ENCODE data around the gene CCDC171. TPM values are rescaled to one million over a fixed set of nuclear protein-coding genes. Genes with fewer than 3 reads are reported as not detected.

CCDC171 gene
- total and polyA plus RNA-seq, 2 experiments from 2014 or later: 0.73 to 2.9 TPM

DNA sequence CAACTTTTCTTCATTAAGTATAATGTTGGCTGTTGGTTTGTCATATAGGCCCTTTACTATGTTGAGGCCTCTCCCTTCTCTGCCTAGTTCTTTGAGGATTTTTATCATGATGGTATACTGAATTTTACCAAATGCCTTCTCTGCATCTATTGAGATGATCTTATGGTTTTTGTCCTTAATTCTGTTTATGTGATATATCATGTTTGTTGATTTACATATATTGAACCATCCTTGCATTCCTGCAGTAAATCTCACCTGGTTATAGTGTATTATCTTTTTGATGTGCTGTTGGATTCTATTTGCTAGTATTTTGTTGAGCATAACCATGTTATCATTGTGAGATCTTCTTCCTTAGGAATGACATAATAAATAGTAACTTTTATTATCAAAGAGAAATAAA is 362.9 kb downstream of the CCDC171 start:
- H2AFZ ChIP-seq: no peak overlapping the region
- no peaks in the 10 kb centered on the region for H3K9me2 ChIP-seq (replicated peaks; ENCODE audit: insufficient read depth)
- H3K9me3 ChIP-seq (ENCODE audit: low read depth): no peaks in the 10 kb centered on the region
- no peaks in the 10 kb centered on the region for H4K20me1 ChIP-seq (ENCODE audit: insufficient read depth, poor library complexity, severe bottlenecking)
- H3K4me2 ChIP-seq: no peak overlapping the region
- H3K4me3 ChIP-seq: no peak overlapping the region
- TF ChIP-seq EZH2phosphoT487 (IDR thresholded peaks at IDR 0.05; ENCODE audit: low read depth, severe bottlenecking, unreplicated experiment): no peak
- TF ChIP-seq, protein P1, sequence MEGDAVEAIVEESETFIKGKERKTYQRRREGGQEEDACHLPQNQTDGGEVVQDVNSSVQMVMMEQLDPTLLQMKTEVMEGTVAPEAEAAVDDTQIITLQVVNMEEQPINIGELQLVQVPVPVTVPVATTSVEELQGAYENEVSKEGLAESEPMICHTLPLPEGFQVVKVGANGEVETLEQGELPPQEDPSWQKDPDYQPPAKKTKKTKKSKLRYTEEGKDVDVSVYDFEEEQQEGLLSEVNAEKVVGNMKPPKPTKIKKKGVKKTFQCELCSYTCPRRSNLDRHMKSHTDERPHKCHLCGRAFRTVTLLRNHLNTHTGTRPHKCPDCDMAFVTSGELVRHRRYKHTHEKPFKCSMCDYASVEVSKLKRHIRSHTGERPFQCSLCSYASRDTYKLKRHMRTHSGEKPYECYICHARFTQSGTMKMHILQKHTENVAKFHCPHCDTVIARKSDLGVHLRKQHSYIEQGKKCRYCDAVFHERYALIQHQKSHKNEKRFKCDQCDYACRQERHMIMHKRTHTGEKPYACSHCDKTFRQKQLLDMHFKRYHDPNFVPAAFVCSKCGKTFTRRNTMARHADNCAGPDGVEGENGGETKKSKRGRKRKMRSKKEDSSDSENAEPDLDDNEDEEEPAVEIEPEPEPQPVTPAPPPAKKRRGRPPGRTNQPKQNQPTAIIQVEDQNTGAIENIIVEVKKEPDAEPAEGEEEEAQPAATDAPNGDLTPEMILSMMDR (IDR thresholded peaks at IDR 0.05; ENCODE audit: poor library complexity): no peak
- no peak for TF ChIP-seq EZH2 (IDR thresholded peaks at IDR 0.05; ENCODE audit: borderline replicate concordance)
- no peak for DNase-seq (ENCODE audit: low spot score)
- no peaks in the 10 kb centered on the region for H3K27me3 ChIP-seq
- H3K4me1 ChIP-seq (ENCODE audit: insufficient read depth): no peaks in the 10 kb centered on the region
- H3K79me2 ChIP-seq: no peaks in the 10 kb centered on the region
- H3K27ac ChIP-seq: no peak overlapping the region
- H3K36me3 ChIP-seq (replicated peaks; ENCODE audit: insufficient read depth, low read depth): no peaks in the 10 kb centered on the region

DNA sequence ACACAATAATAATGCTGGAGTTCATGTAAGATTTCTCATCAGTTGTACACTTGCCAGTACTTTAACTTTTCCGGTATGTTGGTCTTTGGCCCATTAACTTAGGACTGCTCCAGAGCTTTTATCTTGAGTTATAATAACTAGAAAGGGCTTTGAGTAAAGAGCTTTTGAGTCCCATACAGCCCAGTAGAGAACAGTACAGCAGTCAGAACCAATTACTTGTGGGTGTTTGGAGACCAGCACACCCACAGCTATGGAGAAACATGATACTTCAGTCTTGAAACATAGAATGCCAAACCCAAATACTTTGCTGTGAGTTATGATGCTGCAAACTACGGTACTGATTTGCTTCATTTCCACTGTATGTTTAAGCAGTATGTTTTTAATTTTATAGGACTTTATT is 374.3 kb downstream of the CCDC171 start:
- no peaks in the 10 kb centered on the region for H3K9me2 ChIP-seq (replicated peaks; ENCODE audit: insufficient read depth)
- TF ChIP-seq, protein P1 (IDR thresholded peaks at IDR 0.05; ENCODE audit: poor library complexity): no peak
- no peak for TF ChIP-seq EZH2phosphoT487 (IDR thresholded peaks at IDR 0.05; ENCODE audit: low read depth, severe bottlenecking, unreplicated experiment)
- no peak for TF ChIP-seq EZH2 (IDR thresholded peaks at IDR 0.05; ENCODE audit: borderline replicate concordance)
- H3K9me3 ChIP-seq (ENCODE audit: low read depth): no peaks in the 10 kb centered on the region
- H3K4me1 ChIP-seq (ENCODE audit: insufficient read depth): no peaks in the 10 kb centered on the region
- no peaks in the 10 kb centered on the region for H3K79me2 ChIP-seq
- no peaks in the 10 kb centered on the region for H3K27me3 ChIP-seq
- no peak for DNase-seq (ENCODE audit: low spot score)
- no peak overlapping the region for H3K27ac ChIP-seq
- WGBS (ENCODE audit: low lambda C conversion rate, missing lambda C conversion rate): 71% methylated on average over 2 of the region's 2 CpGs
- H3K36me3 ChIP-seq (replicated peaks; ENCODE audit: insufficient read depth, low read depth): no peaks in the 10 kb centered on the region
- no peak overlapping the region for H3K4me2 ChIP-seq
- no peaks in the 10 kb centered on the region for H4K20me1 ChIP-seq (ENCODE audit: insufficient read depth, poor library complexity, severe bottlenecking)
- H2AFZ ChIP-seq: no peak overlapping the region
- no peak overlapping the region for H3K4me3 ChIP-seq

DNA sequence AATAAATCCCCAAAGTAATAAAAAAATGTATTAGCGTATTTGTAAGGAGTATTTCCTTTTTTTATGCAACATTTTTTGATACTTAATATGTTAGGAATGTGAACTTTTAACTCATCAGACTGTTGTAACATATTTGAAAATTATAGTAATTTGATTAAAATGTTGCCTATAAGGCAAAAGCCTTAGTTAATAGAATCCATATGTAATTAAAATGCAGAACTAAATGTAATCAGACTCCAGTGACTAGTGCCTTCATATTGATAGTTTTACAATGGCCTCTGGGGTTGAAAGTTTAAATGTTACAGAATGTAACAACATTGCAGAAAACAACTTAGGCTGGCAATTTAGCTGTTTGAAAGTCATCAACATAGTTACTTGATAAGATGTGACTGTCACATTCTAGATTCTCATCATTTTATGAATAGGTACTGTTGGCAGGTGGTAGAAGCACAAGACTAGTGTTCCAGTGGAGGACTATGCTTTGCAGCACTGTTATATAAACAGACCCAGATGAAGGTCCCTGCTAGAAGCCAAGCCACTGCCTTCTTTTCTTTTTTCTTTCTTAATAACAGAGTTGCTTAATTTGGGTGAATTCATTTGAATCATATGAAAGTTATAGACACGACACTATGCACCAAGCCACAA is 382.9 kb downstream of the CCDC171 start:
- Histone ChIP-seq H3K9me2 (replicated peaks; ENCODE audit: insufficient read depth) (no peaks in the 10 kb centered on the region), H3K27ac (no peak overlapping the region), H3K4me2 (no peak overlapping the region), H3K9me3 (ENCODE audit: low read depth) (no peaks in the 10 kb centered on the region), H3K27me3 (no peaks in the 10 kb centered on the region), H3K4me1 (ENCODE audit: insufficient read depth) (no peaks in the 10 kb centered on the region), H3K79me2 (no peaks in the 10 kb centered on the region), H4K20me1 (ENCODE audit: insufficient read depth, poor library complexity, severe bottlenecking) (no peaks in the 10 kb centered on the region), H2AFZ (no peak overlapping the region), H3K4me3 (no peak overlapping the region), H3K36me3 (replicated peaks; ENCODE audit: insufficient read depth, low read depth) (no peaks in the 10 kb centered on the region)
- DNase-seq (ENCODE audit: low spot score): no peak
- no peak for TF ChIP-seq EZH2phosphoT487 (IDR thresholded peaks at IDR 0.05; ENCODE audit: low read depth, severe bottlenecking, unreplicated experiment)
- TF ChIP-seq EZH2 (IDR thresholded peaks at IDR 0.05; ENCODE audit: borderline replicate concordance): no peak
- TF ChIP-seq, protein P1 (IDR thresholded peaks at IDR 0.05; ENCODE audit: poor library complexity): no peak
- 73% methylated on average over 2 of the region's 2 CpGs for WGBS (ENCODE audit: low lambda C conversion rate, missing lambda C conversion rate)

All from hepatocyte (in vitro differentiated cells).